GM20000 (cell line): ENCODE results near the gene RGS9.

Experiments used
- DNase-seq: peaks from one replicate; pipeline ENCODE4 v3.0.0; 2012; ENCODE audit warnings: low spot score
- CTCF ChIP-seq: IDR thresholded peaks from 2 replicates; pipeline ENCODE4 v1.5.1; 2012; ENCODE audit warnings: mild to moderate bottlenecking, control low read depth; ENCODE audit errors: extremely low read depth, missing control alignments

The RGS9 gene

GRCh38 chr17:65208717-65209116, 71.5 kb downstream of the RGS9 start:
- DNase-seq = no peak

GRCh38 chr17:65218261-65218660, 81.1 kb downstream of the RGS9 start:
- no peak for DNase-seq
- no peak for TF ChIP-seq CTCF

More at GRCh38 chr17:65208717-65209116, 71.5 kb downstream of the RGS9 start:
- no peak for TF ChIP-seq CTCF

GRCh38 chr17:65219124-65219523, 82.0 kb downstream of the RGS9 start:
- DNase-seq = no peak
- TF ChIP-seq CTCF = no peak

- TF ChIP-seq CTCF = no peak
- DNase-seq = no peak
Observed at GRCh38 chr17:65219707-65220106, 82.5 kb downstream of the RGS9 start.

- DNase-seq = no peak
- no peak for TF ChIP-seq CTCF
Observed at GRCh38 chr17:65220732-65221131, 83.6 kb downstream of the RGS9 start.

GRCh38 chr17:65222214-65222738, 85.1 kb downstream of the RGS9 start:
- no peak for TF ChIP-seq CTCF
- DNase-seq = no peak

- no peak for TF ChIP-seq CTCF
- no peak for DNase-seq
Observed at GRCh38 chr17:65225061-65225460, 87.9 kb downstream of the RGS9 start.
